KOPT-K1 (cell line): ENCODE results near the gene VWA3A.

ENCODE experiments used
- H3K27ac ChIP-seq: fragments of 200-600 bp; sonication (generic); 2 replicates; pipeline ENCODE4 v1.5.1; 2016; ENCODE audit warnings: antibody characterized with exemption, mild to moderate bottlenecking, low read depth, low read length; ENCODE audit not compliant: poor library complexity, severe bottlenecking
- H3K36me3 ChIP-seq: fragments of 200-600 bp; sonication (generic); 2 replicates; pipeline ENCODE4 v1.5.1; 2017; ENCODE audit warnings: antibody characterized with exemption, mild to moderate bottlenecking, low read length, moderate library complexity; ENCODE audit not compliant: insufficient read depth
- H3K9me3 ChIP-seq: fragments of 200-600 bp; sonication (generic); 2 replicates; pipeline ENCODE4 v1.5.1; 2017; ENCODE audit warnings: antibody characterized with exemption, low read length, mild to moderate bottlenecking; ENCODE audit not compliant: insufficient read depth, poor library complexity, severe bottlenecking

The VWA3A gene

GRCh38 chr16:22073350-22073749, 19.0 kb upstream of the VWA3A start:
- no peaks in the 10 kb centered on the region for H3K9me3 ChIP-seq
- H3K27ac ChIP-seq: no peak overlapping the region
- no peaks in the 10 kb centered on the region for H3K36me3 ChIP-seq

GRCh38 chr16:22075043-22075757, 17.1 kb upstream of the VWA3A start:
- 0 out of 2 replicates have a peak, but pooled peaks cover 5% of the 10 kb centered on the region for H3K36me3 ChIP-seq
- no peak overlapping the region for H3K27ac ChIP-seq
- H3K9me3 ChIP-seq: no peaks in the 10 kb centered on the region

DNA sequence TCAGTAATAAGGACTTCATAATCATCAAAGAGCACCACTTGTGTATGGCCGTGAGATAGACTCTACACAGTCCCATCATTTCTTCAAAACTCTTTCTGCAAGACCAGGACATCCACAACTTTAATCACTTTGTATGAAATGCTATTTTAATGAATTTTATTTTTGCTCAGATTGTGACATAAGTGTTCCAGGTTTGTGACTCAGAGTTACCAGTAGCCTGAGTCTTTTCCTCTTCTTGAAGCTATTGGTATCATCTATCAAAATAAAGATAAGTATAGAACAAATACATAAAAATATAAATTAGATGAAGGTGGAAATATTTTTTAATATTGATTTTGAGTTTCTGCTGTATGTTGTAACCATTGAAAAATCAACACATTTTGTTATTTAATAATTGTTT, 16.6 kb upstream of the VWA3A start:
- H3K27ac ChIP-seq: no peak overlapping the region
- 0 out of 2 replicates have a peak, but pooled peaks cover 5% of the 10 kb centered on the region for H3K36me3 ChIP-seq
- no peaks in the 10 kb centered on the region for H3K9me3 ChIP-seq

- H3K36me3 ChIP-seq: 0 out of 2 replicates have a peak, but pooled peaks cover 5% of the 10 kb centered on the region
- H3K9me3 ChIP-seq: no peaks in the 10 kb centered on the region
Measured at GRCh38 chr16:22077700-22078313, 14.5 kb upstream of the VWA3A start.

GRCh38 chr16:22078656-22079055, 13.7 kb upstream of the VWA3A start:
- Histone ChIP-seq H3K36me3 (0 out of 2 replicates have a peak, but pooled peaks cover 5% of the 10 kb centered on the region), H3K9me3 (no peaks in the 10 kb centered on the region), H3K27ac (no peak overlapping the region)

More at GRCh38 chr16:22077700-22078313, 14.5 kb upstream of the VWA3A start:
- no peak overlapping the region for H3K27ac ChIP-seq

GRCh38 chr16:22081050-22081449, 11.3 kb upstream of the VWA3A start:
- H3K9me3 ChIP-seq: no peaks in the 10 kb centered on the region
- H3K27ac ChIP-seq: no peak overlapping the region
- 0 out of 2 replicates have a peak, but pooled peaks cover 5% of the 10 kb centered on the region for H3K36me3 ChIP-seq

DNA sequence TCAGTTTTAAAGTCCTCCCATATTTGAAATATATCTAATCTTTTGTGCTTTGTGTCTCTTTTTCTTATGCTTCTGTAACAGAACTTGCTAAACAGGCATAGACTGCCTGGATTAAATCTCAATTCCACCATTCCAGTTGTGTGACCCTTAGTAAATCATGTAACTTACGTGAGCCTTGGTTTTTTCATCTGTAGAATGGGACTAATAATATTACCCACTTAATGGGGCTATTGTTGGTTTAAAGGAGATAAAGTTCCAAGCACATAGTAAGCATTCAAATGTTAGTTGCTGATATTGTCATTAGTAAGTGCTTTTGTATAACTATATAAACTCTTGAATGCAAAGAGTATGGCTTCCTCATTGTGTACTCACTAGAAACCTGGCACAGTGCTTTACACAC, 5.9 kb upstream of the VWA3A start:
- no peaks in the 10 kb centered on the region for H3K36me3 ChIP-seq
- H3K27ac ChIP-seq: no peak overlapping the region
- H3K9me3 ChIP-seq: no peaks in the 10 kb centered on the region

DNA sequence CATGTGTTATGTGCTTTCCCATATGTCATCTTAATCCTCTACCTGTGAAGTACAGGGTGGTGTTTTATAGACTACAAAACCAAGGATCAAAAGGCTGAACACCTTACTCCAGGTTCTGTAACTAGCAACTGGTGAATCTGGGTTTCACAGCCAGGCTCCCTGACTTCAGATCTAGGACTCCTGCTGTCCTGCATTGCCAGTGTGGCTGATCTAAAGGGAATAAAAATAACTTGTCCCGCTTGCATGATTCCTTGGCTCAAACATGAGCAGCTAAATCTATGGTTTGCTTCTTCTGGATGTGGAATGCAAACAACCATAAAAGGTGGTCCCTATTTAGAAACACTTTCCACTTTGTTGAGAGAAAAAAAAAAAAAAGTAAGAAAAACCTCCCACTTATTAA, 3.7 kb upstream of the VWA3A start:
- no peaks in the 10 kb centered on the region for H3K9me3 ChIP-seq
- no peak overlapping the region for H3K27ac ChIP-seq

DNA sequence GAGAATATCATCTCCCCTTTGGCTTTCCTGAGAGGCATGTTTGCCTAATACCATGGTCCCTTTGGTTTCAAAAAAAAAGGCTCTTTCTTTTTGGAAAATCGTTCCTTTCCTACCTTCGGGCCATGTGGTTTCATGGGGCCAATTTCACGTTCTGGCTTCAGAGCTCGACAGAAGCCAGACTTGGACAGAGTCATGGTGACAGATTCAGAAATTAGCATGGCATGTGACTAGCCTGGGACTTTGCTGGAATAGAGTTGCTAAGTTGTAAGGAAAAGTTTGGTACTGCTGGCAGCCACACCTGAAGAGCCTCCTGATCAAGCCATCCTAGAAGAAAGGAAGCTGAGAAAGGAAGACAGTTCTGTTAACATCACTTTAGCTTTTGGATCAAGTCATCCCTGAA, 2.4 kb upstream of the VWA3A start:
- no peaks in the 10 kb centered on the region for H3K36me3 ChIP-seq
- H3K27ac ChIP-seq: no peak overlapping the region
- no peaks in the 10 kb centered on the region for H3K9me3 ChIP-seq

More for the DNA sequence above, 3.7 kb upstream of the VWA3A start:
- H3K36me3 ChIP-seq: no peaks in the 10 kb centered on the region

GRCh38 chr16:22091721-22092120, 620 bp upstream of the VWA3A start:
- no peak overlapping the region for H3K27ac ChIP-seq
- H3K9me3 ChIP-seq: no peaks in the 10 kb centered on the region
- H3K36me3 ChIP-seq: no peaks in the 10 kb centered on the region

DNA sequence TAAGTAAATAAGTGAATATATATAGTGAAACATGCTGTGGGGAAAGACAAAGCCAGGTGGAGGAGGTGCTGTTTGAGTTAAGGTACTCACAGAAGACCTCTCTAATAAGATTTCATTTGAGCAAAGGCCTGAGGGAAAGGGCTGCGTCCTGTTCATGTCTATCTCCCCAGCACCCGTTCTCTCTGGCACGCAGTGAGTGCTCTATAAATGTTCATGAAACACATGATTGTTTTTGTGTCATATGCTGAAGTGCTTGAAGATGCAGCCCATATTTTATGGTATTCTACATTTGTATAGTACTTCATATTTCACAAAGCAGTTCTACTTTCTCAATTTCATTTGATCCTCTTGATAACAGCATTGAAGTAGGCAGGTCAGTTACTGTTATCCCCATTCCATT, 990 bp downstream of the VWA3A start:
- Histone ChIP-seq H3K27ac (no peak overlapping the region), H3K9me3 (no peaks in the 10 kb centered on the region), H3K36me3 (no peaks in the 10 kb centered on the region)

- Histone ChIP-seq H3K27ac (no peak overlapping the region), H3K36me3 (no peaks in the 10 kb centered on the region), H3K9me3 (no peaks in the 10 kb centered on the region)
Measured at GRCh38 chr16:22093996-22094395, 1.7 kb downstream of the VWA3A start.

- Histone ChIP-seq H3K36me3 (no peaks in the 10 kb centered on the region), H3K27ac (no peak overlapping the region), H3K9me3 (no peaks in the 10 kb centered on the region)
Measured at GRCh38 chr16:22098405-22099255, 6.3 kb downstream of the VWA3A start.

DNA sequence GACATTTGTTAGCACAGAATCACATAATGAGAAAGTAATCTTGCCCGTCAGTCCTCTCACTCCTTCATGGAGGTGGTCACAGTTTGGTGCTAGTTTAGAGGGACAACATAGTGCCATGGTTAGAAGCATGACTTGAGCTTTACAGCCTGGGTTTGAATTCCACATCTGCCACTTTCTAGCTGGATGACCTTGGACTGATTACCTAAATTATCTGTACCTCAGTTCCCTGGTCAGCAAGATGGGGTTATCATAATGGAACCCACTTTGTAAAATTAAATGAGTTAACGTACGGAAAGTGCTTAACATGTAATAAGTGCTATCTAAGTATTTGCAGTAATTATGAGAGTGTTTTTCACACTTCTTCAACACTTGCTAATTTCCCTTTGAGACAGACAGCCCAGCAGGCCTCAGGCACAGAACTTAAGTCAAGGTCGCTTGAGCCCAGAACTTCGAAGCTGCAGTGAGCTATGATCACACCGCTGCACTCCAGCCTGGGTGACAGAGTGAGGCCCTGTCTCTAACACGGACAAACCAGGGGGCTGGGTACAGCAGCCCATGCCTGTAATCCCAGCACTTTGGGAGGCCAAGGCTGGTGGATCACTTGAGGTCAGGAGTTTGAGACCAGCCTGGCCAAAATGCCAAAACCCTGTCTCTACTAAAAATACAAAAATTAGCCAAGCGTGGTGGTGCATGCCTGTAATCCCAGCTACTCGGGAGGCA, 7.1 kb downstream of the VWA3A start:
- H3K9me3 ChIP-seq: no peaks in the 10 kb centered on the region
- no peak overlapping the region for H3K27ac ChIP-seq
- no peaks in the 10 kb centered on the region for H3K36me3 ChIP-seq

DNA sequence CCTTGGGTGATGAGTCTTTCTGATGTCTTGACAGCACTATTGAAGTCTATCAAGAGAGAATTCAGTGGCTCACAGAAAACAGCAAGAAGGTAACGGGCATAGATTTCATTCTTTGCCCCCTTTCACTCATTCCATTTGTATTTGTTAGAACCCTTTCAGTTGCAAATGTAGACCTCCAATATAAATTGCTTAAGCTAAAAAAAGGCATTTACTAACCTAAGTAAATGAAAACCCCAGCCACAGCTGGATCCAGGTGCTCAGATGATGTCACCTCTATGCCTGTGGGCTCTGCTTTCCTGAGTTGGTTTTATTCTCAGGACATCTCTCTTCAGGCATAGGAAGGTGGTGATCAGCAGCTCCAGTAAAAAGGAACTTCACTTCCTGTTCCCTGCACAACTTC, 11.1 kb downstream of the VWA3A start:
- Histone ChIP-seq H3K36me3 (no peaks in the 10 kb centered on the region), H3K9me3 (no peaks in the 10 kb centered on the region), H3K27ac (no peak overlapping the region)
